Measurements from ENCODE around the gene DLG2. TPM values are rescaled to one million over a fixed set of nuclear protein-coding genes. Genes with fewer than 3 reads are reported as not detected.

Gene DLG2
- total and polyA plus RNA-seq, 2 of the 8 experiments (the other 6 are each of a cell fraction or from before 2014, with no cell fraction given): 1.7 to 14.3 TPM

- no peak overlapping the region for H2AFZ ChIP-seq (ENCODE audit: low read length)
- no peaks in the 10 kb centered on the region for H3K79me2 ChIP-seq (ENCODE audit: control insufficient read depth in 1 of 2, insufficient read depth in 2 of 2, low read length in 2 of 2)
- TF ChIP-seq CBX8 (IDR thresholded peaks at IDR 0.05; ENCODE audit: borderline replicate concordance, low read depth, low read length) (no peak), BRCA1 (IDR thresholded peaks at IDR 0.05; ENCODE audit: low read depth, low read length) (no peak), SIRT6 (IDR thresholded peaks at IDR 0.05; ENCODE audit: low read length) (no peak), EGR1 (IDR thresholded peaks at IDR 0.05; ENCODE audit: borderline replicate concordance, low read depth, low read length) (no peak), POU5F1 (IDR thresholded peaks at IDR 0.05; ENCODE audit: low read depth, low read length) (no peak)
- CTCF ChIA-PET (ENCODE audit: partially characterized antibody): interaction anchor here (1.2 kb wide), 1 partner anchor 244 kb away, joined by 3 read pairs; no protein-coding TSS in a partner anchor
- FAIRE-seq (no peak), DNase-seq (ENCODE audit: low read depth in 1 of 2, low spot score in 2 of 2) (no peak)
- H3K79me1 ChIP-seq (ENCODE audit: low read depth, low read length): no peaks in the 10 kb centered on the region
- no peak overlapping the region for H3K18ac ChIP-seq (ENCODE audit: extremely low read depth, low read length)
- H3K23me2 ChIP-seq (ENCODE audit: low read depth, low read length): no peaks in the 10 kb centered on the region
- no peak overlapping the region for H4K5ac ChIP-seq (ENCODE audit: insufficient read length, low read depth, low read length)
- no peak overlapping the region for H2BK120ac ChIP-seq (replicated peaks; ENCODE audit: low read depth, low read length)
- no peak overlapping the region for H2BK15ac ChIP-seq (ENCODE audit: low read length)
- no peak overlapping the region for H4K91ac ChIP-seq (replicated peaks; ENCODE audit: insufficient read length, low read length)
- WGBS, 2 experiments (ENCODE audit: extremely low coverage in 1 of 2, insufficient coverage in 1 of 2, insufficient read length in 1 of 2, insufficient replicate concordance in 2 of 2, low coverage in 1 of 2, low lambda C conversion rate in 2 of 2, missing lambda C conversion rate in 1 of 2): 97% methylated on average over 3 of the region's 3 CpGs; no CpG with 5 or more reads in 1 of the 2 experiments
- H3K4me2 ChIP-seq (ENCODE audit: insufficient read depth in 1 of 2, low read depth in 2 of 2, low read length in 2 of 2): no peak overlapping the region
- no peak overlapping the region for H3K4me3 ChIP-seq (ENCODE audit: extremely low read depth in 1 of 4, insufficient read depth in 2 of 4, low read depth in 3 of 4, low read length in 4 of 4)
- no peak overlapping the region for H2AK5ac ChIP-seq (ENCODE audit: low read depth, low read length)
- H2BK12ac ChIP-seq (ENCODE audit: low read depth, low read length): no peak overlapping the region
- no peak overlapping the region for H3K4ac ChIP-seq (replicated peaks; ENCODE audit: insufficient read length, low read depth, low read length)
- H4K20me1 ChIP-seq (replicated peaks in 1 of 2; ENCODE audit: control insufficient read depth in 1 of 2, insufficient read depth in 2 of 2, low read length in 2 of 2): no peaks in the 10 kb centered on the region
- no peak overlapping the region for H3K56ac ChIP-seq (replicated peaks; ENCODE audit: insufficient read length, low read depth, low read length)
- H3K14ac ChIP-seq (ENCODE audit: insufficient read length): no peak overlapping the region
- no peak overlapping the region for H3K9ac ChIP-seq (replicated peaks in 1 of 4; ENCODE audit: extremely low read depth in 1 of 4, low read depth in 3 of 4, low read length in 3 of 4)
- H2BK20ac ChIP-seq (ENCODE audit: low read length): no peak overlapping the region
- no peaks in the 10 kb centered on the region for H3K9me3 ChIP-seq (ENCODE audit: insufficient read depth in 2 of 2, low read depth in 1 of 2, low read length in 1 of 2)
- H3K4me1 ChIP-seq (replicated peaks in 1 of 4; ENCODE audit: control insufficient read depth in 3 of 4, insufficient read depth in 4 of 4, low read length in 3 of 4): no peaks in the 10 kb centered on the region
- H2BK5ac ChIP-seq (ENCODE audit: low read depth, low read length): no peak overlapping the region
- H3K36me3 ChIP-seq (ENCODE audit: control insufficient read depth in 2 of 4, insufficient read depth in 4 of 4, low read length in 3 of 4): no peaks in the 10 kb centered on the region
- POLR2A ChIA-PET (ENCODE audit: partially characterized antibody): no interaction called here
- no peak overlapping the region for H3K27ac ChIP-seq (ENCODE audit: low read depth, low read length)
- H3K27me3 ChIP-seq (replicated peaks in 1 of 4; ENCODE audit: control insufficient read depth in 3 of 4, extremely low read depth in 1 of 4, insufficient read depth in 3 of 4, low read length in 3 of 4): no peaks in the 10 kb centered on the region
- H4K8ac ChIP-seq (ENCODE audit: extremely low read depth, insufficient read depth, low read length): no peak overlapping the region
- no peak overlapping the region for H3K23ac ChIP-seq (ENCODE audit: insufficient read length)
Measured at GRCh38 chr11:84014539-84014938, 1612.6 kb downstream of the DLG2 start.
